Neural cell (in vitro differentiated cells): ENCODE data around the gene IL17B. TPM values are rescaled to one million over a fixed set of nuclear protein-coding genes. Genes with fewer than 3 reads are reported as not detected.

Experiments
- H2AFZ ChIP-seq: fragments of 200-600, 300-800 bp; sonication (generic), shearing (Covaris generic); 2 replicates; pipeline ENCODE4 v1.6.0; 2014; ENCODE audit warnings: low read depth, mild to moderate bottlenecking, antibody characterized with exemption, low read length, moderate library complexity
- H3F3A ChIP-seq: fragments of 200-600 bp; shearing (Covaris generic); 2 replicates; pipeline ENCODE4 v1.6.1; 2016; ENCODE audit warnings: mild to moderate bottlenecking, moderate library complexity, mixed read lengths, antibody characterized with exemption, low read length; ENCODE audit not compliant: insufficient read depth, poor library complexity, severe bottlenecking
- H3K27ac ChIP-seq: fragments of 200-600, 300-800 bp; sonication (generic), shearing (Covaris generic); 2 replicates; pipeline ENCODE4 v1.5.1; 2014; ENCODE audit warnings: mild to moderate bottlenecking, low read length, moderate library complexity
- H3K27me3 ChIP-seq: fragments of 300-800, 200-600 bp; sonication (generic), shearing (Covaris generic); 2 replicates; pipeline ENCODE4 v1.6.0; 2014; ENCODE audit warnings: mild to moderate bottlenecking, low read depth, low read length, moderate library complexity; ENCODE audit not compliant: insufficient read depth
- H3K36me3 ChIP-seq: fragments of 300-800, 200-600 bp; sonication (generic), shearing (Covaris generic); 2 replicates; pipeline ENCODE4 v1.5.1; 2014; ENCODE audit warnings: mild to moderate bottlenecking, antibody characterized with exemption, low read length, moderate library complexity; ENCODE audit not compliant: insufficient read depth
- H3K4me2 ChIP-seq: fragments of 300-800, 200-600 bp; sonication (generic), shearing (Covaris generic); 2 replicates; pipeline ENCODE4 v1.6.0; 2014; ENCODE audit warnings: mild to moderate bottlenecking, low read length
- H3K4me3 ChIP-seq: fragments of 300-800, 200-600 bp; sonication (generic), shearing (Covaris generic); 2 replicates; pipeline ENCODE4 v1.5.1; 2014; ENCODE audit warnings: mild to moderate bottlenecking, low read length, moderate library complexity
- H3K79me2 ChIP-seq: fragments of 200-600 bp; shearing (Covaris generic); replicated peaks from 2 replicates; pipeline ENCODE4 v1.6.0; 2014; ENCODE audit warnings: mild to moderate bottlenecking, low read length, moderate library complexity; ENCODE audit not compliant: insufficient read depth
- H3K9ac ChIP-seq: fragments of 300-800, 200-600 bp; sonication (generic), shearing (Covaris generic); 2 replicates; pipeline ENCODE4 v1.6.1; 2016; ENCODE audit warnings: mild to moderate bottlenecking, low read length, mixed read lengths
- H3K9me2 ChIP-seq: fragments of 200-600 bp; shearing (Covaris generic); 2 replicates; pipeline ENCODE4 v1.6.1; 2016; ENCODE audit warnings: mild to moderate bottlenecking, low read length, mixed read lengths; ENCODE audit not compliant: insufficient read depth
- H3K9me3 ChIP-seq: fragments of 200-600, 300-800 bp; sonication (generic), shearing (Covaris generic); 2 replicates; pipeline ENCODE4 v1.6.1; 2016; ENCODE audit warnings: mild to moderate bottlenecking, mixed run types, low read length, moderate library complexity, mixed read lengths
- H4K20me1 ChIP-seq: fragments of 200-600 bp; shearing (Covaris generic); 2 replicates; pipeline ENCODE4 v1.6.1; 2016; ENCODE audit warnings: mild to moderate bottlenecking, mixed run types; ENCODE audit not compliant: insufficient read depth
- CTCF ChIP-seq: fragments of 450-650 bp; IDR thresholded peaks from 2 replicates; pipeline ENCODE4 v1.5.1; 2014; ENCODE audit warnings: antibody characterized with exemption, mild to moderate bottlenecking, moderate library complexity; ENCODE audit not compliant: poor library complexity, severe bottlenecking
- EP300 ChIP-seq: fragments of 450-650 bp; conservative IDR thresholded peaks from 2 replicates; pipeline ENCODE4 v1.6.1; 2014; ENCODE audit warnings: antibody characterized with exemption, mild to moderate bottlenecking, moderate library complexity; ENCODE audit not compliant: poor library complexity, severe bottlenecking
- EZH2 ChIP-seq: fragments of 200-600, 300-800 bp; shearing (Covaris generic), sonication (generic); IDR thresholded peaks from 2 replicates; pipeline ENCODE4 v1.6.1; 2014; ENCODE audit warnings: antibody characterized with exemption, low read length, borderline replicate concordance, mild to moderate bottlenecking; ENCODE audit not compliant: insufficient read depth, poor library complexity, severe bottlenecking
- MXI1 ChIP-seq: fragments of 450-650 bp; conservative IDR thresholded peaks from 2 replicates; pipeline ENCODE4 v1.6.1; 2014; ENCODE audit warnings: antibody characterized with exemption, mild to moderate bottlenecking; ENCODE audit not compliant: poor library complexity, severe bottlenecking
- POLR2AphosphoS5 ChIP-seq: IDR thresholded peaks from 2 replicates; pipeline ENCODE4 v1.6.1; 2012
- RAD21 ChIP-seq: fragments of 450-650 bp; conservative IDR thresholded peaks from 2 replicates; pipeline ENCODE4 v1.6.1; 2014; ENCODE audit warnings: antibody characterized with exemption, mild to moderate bottlenecking, moderate library complexity
- REST ChIP-seq: IDR thresholded peaks from 2 replicates; pipeline ENCODE4 v1.6.1; 2012; ENCODE audit warnings: borderline replicate concordance
- SMC3 ChIP-seq: fragments of 450-650 bp; conservative IDR thresholded peaks from 2 replicates; pipeline ENCODE4 v1.6.1; 2014; ENCODE audit warnings: antibody characterized with exemption, mild to moderate bottlenecking, moderate library complexity; ENCODE audit not compliant: poor library complexity
- TAF1 ChIP-seq: IDR thresholded peaks from 2 replicates; pipeline ENCODE4 v1.6.1; 2012; ENCODE audit warnings: low read depth
- polyA plus RNA-seq: library from polyadenylated mRNA; depleted of rRNA; stranded (reverse); fragments of >200 nt; gene quantifications from 2 replicates; pipeline ENCODE4 v1.2.3, GENCODE V29; 2014

IL17B gene
- polyA plus RNA-seq, 1 donor from 2014 or later = not detected

- Histone ChIP-seq H4K20me1 (no peaks in the 10 kb centered on the region), H3K27me3 (no peaks in the 10 kb centered on the region), H3F3A (no peaks in the 10 kb centered on the region), H3K4me3 (no peak overlapping the region), H3K79me2 (no peaks in the 10 kb centered on the region), H3K9ac (no peak overlapping the region), H3K36me3 (no peaks in the 10 kb centered on the region), H3K9me2 (no peaks in the 10 kb centered on the region), H3K4me2 (no peak overlapping the region), H2AFZ (no peak overlapping the region), H3K27ac (no peak overlapping the region), H3K9me3 (no peaks in the 10 kb centered on the region)
- TF ChIP-seq MXI1 (no peak), EZH2 (no peak), SMC3 (no peak), REST (no peak), POLR2AphosphoS5 (no peak), RAD21 (no peak), CTCF (no peak), TAF1 (no peak), EP300 (no peak)
Measured at GRCh38 chr5:149425729-149426128, 46.6 kb upstream of the IL17B start.

- Histone ChIP-seq H2AFZ (no peak overlapping the region), H3K36me3 (no peaks in the 10 kb centered on the region), H3K4me2 (no peak overlapping the region), H3K9me3 (no peaks in the 10 kb centered on the region), H3K79me2 (no peaks in the 10 kb centered on the region), H4K20me1 (no peaks in the 10 kb centered on the region), H3K9ac (no peak overlapping the region), H3K4me3 (no peak overlapping the region), H3K27me3 (no peaks in the 10 kb centered on the region), H3F3A (no peaks in the 10 kb centered on the region), H3K9me2 (no peaks in the 10 kb centered on the region), H3K27ac (no peak overlapping the region)
- no peak for TF ChIP-seq EZH2
Measured at GRCh38 chr5:149424371-149425315, 45.6 kb upstream of the IL17B start.
